GM18867 (cell line): ENCODE data around the gene F2R.
A peak's percentile ranks its signal among the peaks of the same experiment; 100 is the strongest.
"Not testable (repeated sequence)": the region's sequence is repeated elsewhere in the genome, so short reads cannot be mapped to it uniquely, and the experiment has no call there.

Experiments used
- ATAC-seq: cut with Tn5 transposase; IDR thresholded peaks from one replicate; pipeline ENCODE4 v1.9.1; 2021; ENCODE audit warnings: mild to moderate bottlenecking, moderate library complexity; ENCODE audit not compliant: unreplicated experiment

The F2R gene

GRCh38 chr5:76717222-76718083 is 1.5 kb downstream of the F2R start:
- ATAC-seq: no peak

GRCh38 chr5:76718381-76718832 is 2.5 kb downstream of the F2R start:
- ATAC-seq: no peak

GRCh38 chr5:76718880-76719279 is 3.0 kb downstream of the F2R start:
- no peak for ATAC-seq

GRCh38 chr5:76720988-76721569 is 5.2 kb downstream of the F2R start:
- ATAC-seq: peak; percentile 98

GRCh38 chr5:76723266-76723665 is 7.3 kb downstream of the F2R start:
- ATAC-seq: no peak

- no peak for ATAC-seq
Observed at GRCh38 chr5:76723906-76724305, 8.0 kb downstream of the F2R start.

- ATAC-seq: no peak
Observed at GRCh38 chr5:76724871-76725270, 8.9 kb downstream of the F2R start.

- no peak for ATAC-seq
Observed at GRCh38 chr5:76728965-76729364, 13.0 kb downstream of the F2R start.

- ATAC-seq: no peak
Observed at GRCh38 chr5:76729373-76730290, 13.7 kb downstream of the F2R start.

- peak; percentile 25 for ATAC-seq
Observed at GRCh38 chr5:76732405-76733048, 16.6 kb downstream of the F2R start.

- ATAC-seq: peak; percentile 87
Observed at GRCh38 chr5:76733049-76733417, 17.1 kb downstream of the F2R start.

GRCh38 chr5:76735762-76736545 is 20.0 kb downstream of the F2R start:
- no peak for ATAC-seq

GRCh38 chr5:76736679-76737556 is 21.0 kb downstream of the F2R start:
- ATAC-seq: peak; percentile 27

GRCh38 chr5:76737846-76738245 is 21.9 kb downstream of the F2R start:
- no peak for ATAC-seq

GRCh38 chr5:76741506-76741905 is 25.6 kb downstream of the F2R start:
- not testable (repeated sequence) for ATAC-seq

- ATAC-seq: no peak
Observed at GRCh38 chr5:76742583-76742982, 26.7 kb downstream of the F2R start.

GRCh38 chr5:76744632-76745031 is 28.7 kb downstream of the F2R start:
- no peak for ATAC-seq

GRCh38 chr5:76745670-76746069 is 29.7 kb downstream of the F2R start:
- ATAC-seq: no peak

GRCh38 chr5:76746677-76747076 is 30.8 kb downstream of the F2R start:
- ATAC-seq: no peak
